MM.1S (cell line): ENCODE results near the gene HES1.

Source experiments
- EZH2 ChIP-seq: fragments of 300-600 bp; sonication (generic); optimal IDR thresholded peaks from 2 replicates; pipeline ENCODE3; 2017; ENCODE audit warnings: low read depth, mild to moderate bottlenecking, antibody characterized with exemption, low read length, mixed read lengths
- EZH2phosphoT487 ChIP-seq: fragments of 300-600 bp; sonication (generic); IDR thresholded peaks from 2 replicates; pipeline ENCODE4 v1.6.1; 2018; ENCODE audit warnings: antibody characterized with exemption, low read length
- TF ChIP-seq, protein P1 (sequence below): fragments of 300-600 bp; sonication (generic); IDR thresholded peaks from 2 replicates; pipeline ENCODE4 v1.5.1; 2016; ENCODE audit warnings: antibody characterized with exemption, low read length, mixed read lengths

DNA sequence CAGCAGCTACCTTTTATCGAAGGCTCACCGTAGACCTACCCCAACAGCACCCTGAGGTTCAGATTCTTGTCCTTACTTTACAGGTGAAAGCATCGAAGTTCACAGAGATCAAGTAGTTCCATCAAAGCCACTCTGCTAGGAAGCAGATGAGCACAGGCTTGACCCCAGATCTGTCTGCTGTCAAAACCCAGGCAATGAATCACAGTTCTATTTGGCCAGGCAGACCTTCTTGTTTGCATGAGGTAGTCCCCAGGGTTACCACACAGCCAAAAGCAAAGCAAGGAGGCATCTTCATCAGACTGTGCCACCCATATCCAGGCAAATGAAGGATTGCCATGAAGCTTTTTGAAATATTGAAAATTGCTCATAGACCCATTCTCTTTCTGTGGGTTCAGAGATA is 33.0 kb downstream of the HES1 start:
- TF ChIP-seq, protein P1, sequence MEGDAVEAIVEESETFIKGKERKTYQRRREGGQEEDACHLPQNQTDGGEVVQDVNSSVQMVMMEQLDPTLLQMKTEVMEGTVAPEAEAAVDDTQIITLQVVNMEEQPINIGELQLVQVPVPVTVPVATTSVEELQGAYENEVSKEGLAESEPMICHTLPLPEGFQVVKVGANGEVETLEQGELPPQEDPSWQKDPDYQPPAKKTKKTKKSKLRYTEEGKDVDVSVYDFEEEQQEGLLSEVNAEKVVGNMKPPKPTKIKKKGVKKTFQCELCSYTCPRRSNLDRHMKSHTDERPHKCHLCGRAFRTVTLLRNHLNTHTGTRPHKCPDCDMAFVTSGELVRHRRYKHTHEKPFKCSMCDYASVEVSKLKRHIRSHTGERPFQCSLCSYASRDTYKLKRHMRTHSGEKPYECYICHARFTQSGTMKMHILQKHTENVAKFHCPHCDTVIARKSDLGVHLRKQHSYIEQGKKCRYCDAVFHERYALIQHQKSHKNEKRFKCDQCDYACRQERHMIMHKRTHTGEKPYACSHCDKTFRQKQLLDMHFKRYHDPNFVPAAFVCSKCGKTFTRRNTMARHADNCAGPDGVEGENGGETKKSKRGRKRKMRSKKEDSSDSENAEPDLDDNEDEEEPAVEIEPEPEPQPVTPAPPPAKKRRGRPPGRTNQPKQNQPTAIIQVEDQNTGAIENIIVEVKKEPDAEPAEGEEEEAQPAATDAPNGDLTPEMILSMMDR: no peak
- TF ChIP-seq EZH2phosphoT487 (no peak), EZH2 (no peak)
